Neural cell (in vitro differentiated cells): ENCODE results near the gene CNTNAP2. TPM values are rescaled to one million over a fixed set of nuclear protein-coding genes. Genes with fewer than 3 reads are reported as not detected.

Experiments
- H2AFZ ChIP-seq: fragments of 200-600, 300-800 bp; sonication (generic), shearing (Covaris generic); 2 replicates; pipeline ENCODE4 v1.6.0; 2014; ENCODE audit warnings: low read depth, mild to moderate bottlenecking, antibody characterized with exemption, low read length, moderate library complexity
- H3F3A ChIP-seq: fragments of 200-600 bp; shearing (Covaris generic); 2 replicates; pipeline ENCODE4 v1.6.1; 2016; ENCODE audit warnings: mild to moderate bottlenecking, moderate library complexity, mixed read lengths, antibody characterized with exemption, low read length; ENCODE audit not compliant: insufficient read depth, poor library complexity, severe bottlenecking
- H3K27ac ChIP-seq: fragments of 200-600, 300-800 bp; sonication (generic), shearing (Covaris generic); 2 replicates; pipeline ENCODE4 v1.5.1; 2014; ENCODE audit warnings: mild to moderate bottlenecking, low read length, moderate library complexity
- H3K27me3 ChIP-seq: fragments of 300-800, 200-600 bp; sonication (generic), shearing (Covaris generic); 2 replicates; pipeline ENCODE4 v1.6.0; 2014; ENCODE audit warnings: mild to moderate bottlenecking, low read depth, low read length, moderate library complexity; ENCODE audit not compliant: insufficient read depth
- H3K36me3 ChIP-seq: fragments of 300-800, 200-600 bp; sonication (generic), shearing (Covaris generic); 2 replicates; pipeline ENCODE4 v1.5.1; 2014; ENCODE audit warnings: mild to moderate bottlenecking, antibody characterized with exemption, low read length, moderate library complexity; ENCODE audit not compliant: insufficient read depth
- H3K4me2 ChIP-seq: fragments of 300-800, 200-600 bp; sonication (generic), shearing (Covaris generic); 2 replicates; pipeline ENCODE4 v1.6.0; 2014; ENCODE audit warnings: mild to moderate bottlenecking, low read length
- H3K4me3 ChIP-seq: fragments of 300-800, 200-600 bp; sonication (generic), shearing (Covaris generic); 2 replicates; pipeline ENCODE4 v1.5.1; 2014; ENCODE audit warnings: mild to moderate bottlenecking, low read length, moderate library complexity
- H3K79me2 ChIP-seq: fragments of 200-600 bp; shearing (Covaris generic); replicated peaks from 2 replicates; pipeline ENCODE4 v1.6.0; 2014; ENCODE audit warnings: mild to moderate bottlenecking, low read length, moderate library complexity; ENCODE audit not compliant: insufficient read depth
- H3K9ac ChIP-seq: fragments of 300-800, 200-600 bp; sonication (generic), shearing (Covaris generic); 2 replicates; pipeline ENCODE4 v1.6.1; 2016; ENCODE audit warnings: mild to moderate bottlenecking, low read length, mixed read lengths
- H3K9me2 ChIP-seq: fragments of 200-600 bp; shearing (Covaris generic); 2 replicates; pipeline ENCODE4 v1.6.1; 2016; ENCODE audit warnings: mild to moderate bottlenecking, low read length, mixed read lengths; ENCODE audit not compliant: insufficient read depth
- H3K9me3 ChIP-seq: fragments of 200-600, 300-800 bp; sonication (generic), shearing (Covaris generic); 2 replicates; pipeline ENCODE4 v1.6.1; 2016; ENCODE audit warnings: mild to moderate bottlenecking, mixed run types, low read length, moderate library complexity, mixed read lengths
- H4K20me1 ChIP-seq: fragments of 200-600 bp; shearing (Covaris generic); 2 replicates; pipeline ENCODE4 v1.6.1; 2016; ENCODE audit warnings: mild to moderate bottlenecking, mixed run types; ENCODE audit not compliant: insufficient read depth
- CTCF ChIP-seq: fragments of 450-650 bp; IDR thresholded peaks from 2 replicates; pipeline ENCODE4 v1.5.1; 2014; ENCODE audit warnings: antibody characterized with exemption, mild to moderate bottlenecking, moderate library complexity; ENCODE audit not compliant: poor library complexity, severe bottlenecking
- EP300 ChIP-seq: fragments of 450-650 bp; conservative IDR thresholded peaks from 2 replicates; pipeline ENCODE4 v1.6.1; 2014; ENCODE audit warnings: antibody characterized with exemption, mild to moderate bottlenecking, moderate library complexity; ENCODE audit not compliant: poor library complexity, severe bottlenecking
- EZH2 ChIP-seq: fragments of 200-600, 300-800 bp; shearing (Covaris generic), sonication (generic); IDR thresholded peaks from 2 replicates; pipeline ENCODE4 v1.6.1; 2014; ENCODE audit warnings: antibody characterized with exemption, low read length, borderline replicate concordance, mild to moderate bottlenecking; ENCODE audit not compliant: insufficient read depth, poor library complexity, severe bottlenecking
- MXI1 ChIP-seq: fragments of 450-650 bp; conservative IDR thresholded peaks from 2 replicates; pipeline ENCODE4 v1.6.1; 2014; ENCODE audit warnings: antibody characterized with exemption, mild to moderate bottlenecking; ENCODE audit not compliant: poor library complexity, severe bottlenecking
- POLR2AphosphoS5 ChIP-seq: IDR thresholded peaks from 2 replicates; pipeline ENCODE4 v1.6.1; 2012
- RAD21 ChIP-seq: fragments of 450-650 bp; conservative IDR thresholded peaks from 2 replicates; pipeline ENCODE4 v1.6.1; 2014; ENCODE audit warnings: antibody characterized with exemption, mild to moderate bottlenecking, moderate library complexity
- SMC3 ChIP-seq: fragments of 450-650 bp; conservative IDR thresholded peaks from 2 replicates; pipeline ENCODE4 v1.6.1; 2014; ENCODE audit warnings: antibody characterized with exemption, mild to moderate bottlenecking, moderate library complexity; ENCODE audit not compliant: poor library complexity
- TAF1 ChIP-seq: IDR thresholded peaks from 2 replicates; pipeline ENCODE4 v1.6.1; 2012; ENCODE audit warnings: low read depth
- polyA plus RNA-seq: library from polyadenylated mRNA; depleted of rRNA; stranded (reverse); fragments of >200 nt; gene quantifications from 2 replicates; pipeline ENCODE4 v1.2.3, GENCODE V29; 2014
- TF ChIP-seq, protein P1 (sequence below): IDR thresholded peaks from 2 replicates; pipeline ENCODE4 v1.6.1; 2012; ENCODE audit warnings: borderline replicate concordance

The CNTNAP2 gene
- polyA plus RNA-seq, 1 donor from 2014 or later, result 276 TPM

DNA sequence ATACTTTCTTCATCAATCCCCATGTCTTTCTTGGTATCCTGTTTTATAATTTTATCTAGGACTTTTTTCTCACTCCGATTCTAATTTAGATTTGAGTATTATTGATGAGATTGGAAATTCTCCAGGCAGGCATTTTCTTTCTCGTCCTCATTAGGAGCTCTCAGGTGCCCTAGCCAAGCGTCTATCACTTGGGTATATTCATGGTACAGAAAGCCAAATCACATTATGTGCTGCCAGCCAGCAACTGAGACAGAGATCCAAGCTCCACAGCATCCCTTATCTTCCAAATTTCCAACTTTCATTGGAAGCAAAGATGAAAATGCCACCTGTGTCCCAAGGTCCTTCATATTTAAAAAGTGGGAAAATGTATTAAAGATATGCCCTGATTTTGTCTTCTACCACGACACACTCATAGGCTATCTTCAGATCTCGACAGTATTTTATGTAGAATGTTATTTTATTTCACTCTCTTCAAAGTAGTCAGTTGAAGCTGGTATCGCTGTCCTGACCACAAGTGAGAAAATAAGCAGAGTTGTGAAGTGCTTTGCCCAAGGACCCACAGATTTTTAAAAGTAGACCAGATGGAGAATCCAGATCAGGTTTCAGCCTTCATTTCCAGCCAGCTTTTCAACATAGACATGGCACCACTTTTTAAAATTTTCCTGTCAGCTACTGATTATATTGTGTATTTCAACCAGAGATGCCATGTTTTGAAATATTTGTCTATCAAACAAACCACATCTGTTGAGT is 773.4 kb downstream of the CNTNAP2 start:
- Histone ChIP-seq H4K20me1 (no peaks in the 10 kb centered on the region), H3K79me2 (no peaks in the 10 kb centered on the region), H3K27ac (no peak overlapping the region), H2AFZ (no peak overlapping the region), H3K27me3 (no peaks in the 10 kb centered on the region), H3K9ac (no peak overlapping the region), H3F3A (no peaks in the 10 kb centered on the region), H3K36me3 (no peaks in the 10 kb centered on the region), H3K4me3 (no peak overlapping the region), H3K4me2 (no peak overlapping the region), H3K9me3 (no peaks in the 10 kb centered on the region), H3K9me2 (no peaks in the 10 kb centered on the region)
- TF ChIP-seq TAF1 (no peak), EZH2 (no peak), SMC3 (no peak), CTCF (no peak), RAD21 (no peak), MXI1 (no peak), EP300 (no peak), POLR2AphosphoS5 (no peak)
- TF ChIP-seq, protein P1, sequence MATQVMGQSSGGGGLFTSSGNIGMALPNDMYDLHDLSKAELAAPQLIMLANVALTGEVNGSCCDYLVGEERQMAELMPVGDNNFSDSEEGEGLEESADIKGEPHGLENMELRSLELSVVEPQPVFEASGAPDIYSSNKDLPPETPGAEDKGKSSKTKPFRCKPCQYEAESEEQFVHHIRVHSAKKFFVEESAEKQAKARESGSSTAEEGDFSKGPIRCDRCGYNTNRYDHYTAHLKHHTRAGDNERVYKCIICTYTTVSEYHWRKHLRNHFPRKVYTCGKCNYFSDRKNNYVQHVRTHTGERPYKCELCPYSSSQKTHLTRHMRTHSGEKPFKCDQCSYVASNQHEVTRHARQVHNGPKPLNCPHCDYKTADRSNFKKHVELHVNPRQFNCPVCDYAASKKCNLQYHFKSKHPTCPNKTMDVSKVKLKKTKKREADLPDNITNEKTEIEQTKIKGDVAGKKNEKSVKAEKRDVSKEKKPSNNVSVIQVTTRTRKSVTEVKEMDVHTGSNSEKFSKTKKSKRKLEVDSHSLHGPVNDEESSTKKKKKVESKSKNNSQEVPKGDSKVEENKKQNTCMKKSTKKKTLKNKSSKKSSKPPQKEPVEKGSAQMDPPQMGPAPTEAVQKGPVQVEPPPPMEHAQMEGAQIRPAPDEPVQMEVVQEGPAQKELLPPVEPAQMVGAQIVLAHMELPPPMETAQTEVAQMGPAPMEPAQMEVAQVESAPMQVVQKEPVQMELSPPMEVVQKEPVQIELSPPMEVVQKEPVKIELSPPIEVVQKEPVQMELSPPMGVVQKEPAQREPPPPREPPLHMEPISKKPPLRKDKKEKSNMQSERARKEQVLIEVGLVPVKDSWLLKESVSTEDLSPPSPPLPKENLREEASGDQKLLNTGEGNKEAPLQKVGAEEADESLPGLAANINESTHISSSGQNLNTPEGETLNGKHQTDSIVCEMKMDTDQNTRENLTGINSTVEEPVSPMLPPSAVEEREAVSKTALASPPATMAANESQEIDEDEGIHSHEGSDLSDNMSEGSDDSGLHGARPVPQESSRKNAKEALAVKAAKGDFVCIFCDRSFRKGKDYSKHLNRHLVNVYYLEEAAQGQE, result no peak

DNA sequence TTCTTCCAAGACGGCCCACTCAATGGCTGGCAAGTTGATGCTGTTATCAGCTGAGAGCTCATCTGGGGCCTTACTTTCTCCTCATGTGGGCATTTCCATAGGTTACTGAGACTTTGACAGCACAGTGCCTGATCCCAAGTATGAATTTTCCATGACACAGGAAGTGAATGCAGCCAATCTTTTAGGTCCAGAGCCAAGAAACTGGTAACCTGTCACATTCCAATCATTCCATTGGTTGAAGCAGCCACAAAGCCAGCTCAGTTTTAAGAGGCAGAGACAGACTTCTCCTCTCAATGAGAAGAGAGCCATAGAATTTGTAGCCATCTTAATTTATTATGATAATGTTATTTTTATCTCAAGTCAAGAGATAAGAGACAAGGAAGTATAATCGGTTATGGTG is 775.5 kb downstream of the CNTNAP2 start:
- no peak for TF ChIP-seq EZH2
- no peak for TF ChIP-seq MXI1
- no peak for TF ChIP-seq SMC3
- no peak for TF ChIP-seq POLR2AphosphoS5
- TF ChIP-seq, protein P1, result no peak
- TF ChIP-seq RAD21, result no peak
- TF ChIP-seq TAF1, result no peak
- TF ChIP-seq CTCF, result no peak
- no peak for TF ChIP-seq EP300

More for the DNA sequence above, 775.5 kb downstream of the CNTNAP2 start:
- Histone ChIP-seq H3K9ac (no peak overlapping the region), H3K4me3 (no peak overlapping the region), H3F3A (no peaks in the 10 kb centered on the region), H3K27ac (no peak overlapping the region), H3K36me3 (no peaks in the 10 kb centered on the region), H3K27me3 (no peaks in the 10 kb centered on the region), H3K79me2 (no peaks in the 10 kb centered on the region), H3K9me3 (no peaks in the 10 kb centered on the region), H2AFZ (no peak overlapping the region), H3K9me2 (no peaks in the 10 kb centered on the region), H3K4me2 (no peak overlapping the region), H4K20me1 (no peaks in the 10 kb centered on the region)
